ELF-1 (cell line): ENCODE results near the gene KIAA0319L.

ENCODE experiments used
- DNase-seq: peaks from one replicate; pipeline ENCODE4 v3.0.0-alpha.2; 2016; ENCODE audit warnings: low read depth, low spot score

The KIAA0319L gene

DNA sequence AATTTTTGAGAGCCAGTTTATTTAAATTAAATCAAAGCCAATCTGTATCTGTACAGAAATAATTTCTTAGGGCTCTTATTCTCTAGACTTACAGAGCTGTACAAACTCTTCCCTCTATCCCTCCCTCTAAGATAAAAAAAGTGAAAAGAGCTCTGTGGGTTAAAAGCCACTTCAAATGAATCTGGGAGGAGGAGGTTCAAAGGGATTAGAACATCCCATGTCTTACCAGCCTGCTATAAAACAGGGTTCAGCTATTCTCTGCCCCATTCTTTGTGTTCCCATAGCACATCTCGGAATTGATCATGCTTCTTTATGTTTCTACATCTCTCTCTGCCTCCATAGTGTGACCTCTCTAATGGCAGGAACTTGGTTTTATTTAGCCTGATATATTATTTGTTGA is 19.4 kb downstream of the KIAA0319L start:
- no peak for DNase-seq

- DNase-seq: no peak
These were observed 20.5 kb downstream of the KIAA0319L start for GRCh38 chr1:35536556-35537162.

DNA sequence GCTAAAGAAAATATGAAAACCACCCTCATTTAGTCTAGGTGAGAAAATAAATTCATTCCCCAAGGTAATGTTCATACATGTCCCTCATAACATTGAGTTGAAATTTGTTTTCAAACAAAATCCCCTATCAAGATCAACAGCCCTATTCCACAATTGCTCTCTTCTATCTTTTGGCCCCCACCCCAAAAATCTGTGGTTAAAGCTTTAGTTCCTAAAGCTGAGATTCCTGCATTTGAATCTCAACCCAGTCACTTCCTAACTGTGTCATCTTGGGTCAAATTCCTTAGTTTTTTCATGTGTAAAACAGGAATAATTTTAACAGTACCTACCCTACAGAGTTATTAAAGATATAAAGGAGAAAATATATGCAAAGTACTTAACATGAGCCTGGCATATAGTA is 22.0 kb downstream of the KIAA0319L start:
- no peak for DNase-seq

- DNase-seq: no peak
These were observed 23.6 kb downstream of the KIAA0319L start for GRCh38 chr1:35533586-35533985.

GRCh38 chr1:35532497-35533223 is 24.5 kb downstream of the KIAA0319L start:
- DNase-seq: no peak

DNA sequence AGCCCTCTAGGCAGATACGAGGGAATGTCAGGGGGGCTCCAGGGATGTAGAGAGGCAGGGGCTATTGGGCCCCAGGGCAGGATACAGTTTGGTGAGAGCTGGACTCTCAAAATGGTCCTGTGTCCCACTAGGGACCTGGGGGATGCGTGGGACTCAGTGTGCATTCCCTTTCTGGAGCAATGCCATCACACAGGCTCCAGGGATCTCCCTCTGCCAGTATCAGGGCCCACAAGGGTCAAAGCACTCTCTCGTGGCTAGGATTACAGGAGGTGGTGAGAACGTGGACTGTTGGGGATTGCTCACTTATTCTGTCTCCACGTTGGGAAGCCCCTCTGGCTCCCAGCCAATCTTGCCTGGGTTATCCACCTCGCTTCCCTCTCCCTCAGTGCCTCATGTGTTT is 25.8 kb downstream of the KIAA0319L start:
- DNase-seq: no peak

- no peak for DNase-seq
These were observed 26.3 kb downstream of the KIAA0319L start for GRCh38 chr1:35530946-35531345.

DNA sequence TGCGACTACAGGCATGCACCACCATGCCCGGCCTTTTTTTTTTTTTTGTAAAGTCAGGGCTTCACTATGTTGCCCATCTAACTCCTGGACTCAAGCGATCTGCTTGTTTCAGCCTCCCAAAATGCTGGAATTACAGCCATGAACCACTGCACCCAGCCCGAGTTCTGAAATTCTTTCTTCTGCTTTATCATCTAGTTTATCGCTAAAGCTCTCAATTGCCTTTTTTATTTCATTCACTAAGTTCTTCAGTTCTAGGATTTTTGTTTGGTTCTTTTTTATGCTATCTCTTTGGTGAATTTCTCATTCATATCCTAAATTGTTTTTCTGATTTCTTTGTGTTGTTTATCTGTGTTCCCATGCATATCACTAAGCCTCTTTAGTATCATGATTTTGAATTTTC is 27.0 kb downstream of the KIAA0319L start:
- no peak for DNase-seq

DNA sequence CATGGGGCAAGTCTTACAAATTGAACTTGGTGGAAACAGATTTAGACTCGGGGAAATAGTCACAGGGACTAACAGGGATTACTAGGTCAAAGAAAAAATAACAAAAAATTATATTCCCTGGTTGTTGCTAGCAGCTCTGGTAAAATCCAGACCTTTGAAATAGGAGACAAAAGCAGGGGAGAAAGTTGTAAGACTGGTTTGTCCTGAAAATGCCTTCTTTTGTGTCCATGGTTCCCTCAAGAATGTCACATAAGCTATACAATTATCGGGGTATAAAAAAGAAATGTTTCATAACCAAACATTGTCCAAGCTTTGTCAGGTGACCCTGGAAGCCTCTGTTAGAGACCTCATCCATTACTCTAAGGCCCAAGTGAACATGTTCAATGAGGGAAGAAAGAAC is 33.1 kb downstream of the KIAA0319L start:
- peak; percentile 25 for DNase-seq

DNA sequence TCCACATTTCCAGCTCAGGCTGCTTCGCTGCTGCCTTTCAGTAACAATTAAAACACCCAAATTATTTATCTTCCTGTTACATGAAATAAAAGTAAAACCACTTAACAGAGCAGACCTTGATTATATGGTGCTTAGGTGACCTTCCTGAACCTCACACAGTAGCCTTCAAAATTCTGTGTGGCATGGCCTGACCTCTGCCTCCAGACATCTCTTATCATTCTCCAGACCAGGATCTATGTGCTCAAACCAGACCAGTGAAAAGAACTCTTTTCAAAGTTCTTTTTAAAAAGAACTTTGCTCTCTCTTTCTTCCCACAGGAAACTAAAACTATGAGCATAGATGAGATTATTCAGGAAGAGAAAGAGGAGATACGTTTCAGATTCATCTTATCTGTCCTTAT is 37.8 kb downstream of the KIAA0319L start:
- no peak for DNase-seq

DNA sequence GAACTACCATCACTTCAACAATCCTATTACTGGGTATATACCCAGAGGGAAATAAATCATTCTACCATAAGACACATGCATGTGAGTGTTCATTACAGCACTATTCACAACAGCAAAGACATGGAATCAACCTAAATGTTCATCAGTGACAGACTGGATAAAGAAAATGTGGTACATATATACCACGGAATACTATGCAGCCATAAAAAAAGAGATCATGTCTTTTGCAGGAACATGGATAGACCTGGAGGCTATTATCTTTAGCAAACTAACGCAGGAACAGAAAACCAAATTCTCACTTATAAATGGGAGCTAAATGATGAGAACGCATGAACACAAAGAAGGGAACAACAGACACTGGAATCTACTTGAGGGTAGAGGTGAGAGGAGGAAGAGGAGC is 39.0 kb downstream of the KIAA0319L start:
- no peak for DNase-seq

- no peak for DNase-seq
These were observed 45.9 kb downstream of the KIAA0319L start for GRCh38 chr1:35511305-35511704.

GRCh38 chr1:35509558-35509957 is 47.6 kb downstream of the KIAA0319L start:
- no peak for DNase-seq

DNA sequence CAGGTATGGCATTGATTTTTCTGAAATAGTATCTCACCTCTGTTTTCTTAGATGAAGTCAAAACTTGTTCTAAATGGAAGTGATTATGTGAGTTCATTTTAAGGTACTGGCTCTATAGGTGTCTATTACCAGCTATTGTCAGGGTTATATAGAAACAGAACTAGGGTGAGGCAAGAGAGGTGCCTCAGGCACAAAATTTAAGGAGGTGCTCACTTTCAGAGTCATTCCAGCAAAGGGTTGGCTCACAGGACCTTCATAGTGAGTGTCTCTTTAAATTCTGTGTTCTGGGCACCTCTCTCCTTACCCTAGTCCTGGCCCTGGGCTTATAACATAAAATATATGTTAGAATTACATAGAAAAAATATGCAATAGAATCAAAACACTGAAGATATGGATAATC is 49.3 kb downstream of the KIAA0319L start:
- no peak for DNase-seq

- no peak for DNase-seq
These were observed 50.0 kb downstream of the KIAA0319L start for GRCh38 chr1:35506960-35507912.

- no peak for DNase-seq
These were observed 51.0 kb downstream of the KIAA0319L start for GRCh38 chr1:35505911-35506798.

- no peak for DNase-seq
These were observed 55.0 kb downstream of the KIAA0319L start for GRCh38 chr1:35502242-35502641.

- no peak for DNase-seq
These were observed 56.8 kb downstream of the KIAA0319L start for GRCh38 chr1:35500439-35500838.

- DNase-seq: peak; percentile 21
These were observed 57.5 kb downstream of the KIAA0319L start for GRCh38 chr1:35499652-35500176.

DNA sequence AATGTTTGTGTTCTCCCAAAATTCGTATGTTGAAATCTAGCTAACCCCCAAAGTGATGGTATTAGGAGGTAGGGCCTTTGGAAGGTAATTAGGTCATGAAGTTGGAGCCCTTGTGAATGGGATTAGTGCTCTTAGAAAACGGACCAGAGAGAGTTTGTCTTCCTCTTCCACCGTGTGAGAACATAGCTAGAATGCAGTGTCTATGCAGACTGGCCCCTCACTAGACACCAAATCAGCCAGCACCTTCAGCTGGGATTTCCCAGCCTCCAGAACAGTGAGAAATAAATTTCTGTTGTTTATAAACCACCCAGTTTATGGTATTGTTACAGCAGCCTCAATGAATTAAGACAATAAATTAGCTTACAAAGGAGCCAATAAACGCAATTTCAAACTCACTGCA is 58.0 kb downstream of the KIAA0319L start:
- no peak for DNase-seq

GRCh38 chr1:35497571-35497970 is 59.6 kb downstream of the KIAA0319L start:
- no peak for DNase-seq
